ENCODE data around the gene GTF3C2. TPM values are rescaled to one million over a fixed set of nuclear protein-coding genes. Genes with fewer than 3 reads are reported as not detected.

Gene GTF3C2
- total and polyA plus RNA-seq, 2 of the 13 experiments (the other 11 are each of a cell fraction or from before 2014, with no cell fraction given), result 77.5 to 130 TPM

DNA sequence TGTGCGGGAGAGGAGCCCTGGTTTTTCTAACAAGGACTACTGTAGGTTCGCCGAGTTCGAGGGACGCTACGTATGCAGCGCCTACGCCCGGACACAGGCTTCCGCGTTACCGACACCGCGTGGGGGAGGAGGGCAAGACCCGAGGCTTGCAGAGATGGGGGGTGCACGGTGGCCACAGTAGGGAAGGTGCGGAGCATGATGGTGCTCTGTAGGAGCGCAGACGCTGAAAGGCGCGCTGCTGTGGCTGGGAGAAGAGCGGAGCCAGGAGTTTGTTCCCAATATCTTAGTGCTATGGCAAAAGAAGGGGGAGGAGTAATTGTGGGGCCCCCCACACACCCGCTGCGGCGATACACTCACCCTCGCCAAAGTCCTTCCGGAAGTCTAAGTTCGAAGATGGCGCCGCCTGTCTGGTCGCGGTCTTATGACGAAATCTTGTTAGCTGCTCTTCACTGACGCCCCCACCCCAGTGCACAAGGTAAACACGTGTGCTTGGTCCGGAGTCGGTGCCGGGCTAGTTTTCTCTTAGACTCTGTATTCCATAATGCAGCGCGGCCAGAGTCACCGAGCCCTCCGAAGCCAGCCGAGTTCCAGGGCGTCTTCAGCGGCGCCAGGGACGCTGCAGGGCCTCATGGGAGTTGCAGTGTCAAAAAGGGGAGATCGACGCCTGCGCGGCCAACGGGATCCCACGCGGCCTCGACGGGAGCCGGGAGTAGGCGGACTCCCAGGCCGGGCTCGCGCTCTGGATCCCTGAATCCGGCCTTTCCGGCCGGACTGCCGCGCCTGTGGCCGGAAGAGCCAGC lies at the start of gene GTF3C2 (continued):
- TF ChIP-seq, protein P1, sequence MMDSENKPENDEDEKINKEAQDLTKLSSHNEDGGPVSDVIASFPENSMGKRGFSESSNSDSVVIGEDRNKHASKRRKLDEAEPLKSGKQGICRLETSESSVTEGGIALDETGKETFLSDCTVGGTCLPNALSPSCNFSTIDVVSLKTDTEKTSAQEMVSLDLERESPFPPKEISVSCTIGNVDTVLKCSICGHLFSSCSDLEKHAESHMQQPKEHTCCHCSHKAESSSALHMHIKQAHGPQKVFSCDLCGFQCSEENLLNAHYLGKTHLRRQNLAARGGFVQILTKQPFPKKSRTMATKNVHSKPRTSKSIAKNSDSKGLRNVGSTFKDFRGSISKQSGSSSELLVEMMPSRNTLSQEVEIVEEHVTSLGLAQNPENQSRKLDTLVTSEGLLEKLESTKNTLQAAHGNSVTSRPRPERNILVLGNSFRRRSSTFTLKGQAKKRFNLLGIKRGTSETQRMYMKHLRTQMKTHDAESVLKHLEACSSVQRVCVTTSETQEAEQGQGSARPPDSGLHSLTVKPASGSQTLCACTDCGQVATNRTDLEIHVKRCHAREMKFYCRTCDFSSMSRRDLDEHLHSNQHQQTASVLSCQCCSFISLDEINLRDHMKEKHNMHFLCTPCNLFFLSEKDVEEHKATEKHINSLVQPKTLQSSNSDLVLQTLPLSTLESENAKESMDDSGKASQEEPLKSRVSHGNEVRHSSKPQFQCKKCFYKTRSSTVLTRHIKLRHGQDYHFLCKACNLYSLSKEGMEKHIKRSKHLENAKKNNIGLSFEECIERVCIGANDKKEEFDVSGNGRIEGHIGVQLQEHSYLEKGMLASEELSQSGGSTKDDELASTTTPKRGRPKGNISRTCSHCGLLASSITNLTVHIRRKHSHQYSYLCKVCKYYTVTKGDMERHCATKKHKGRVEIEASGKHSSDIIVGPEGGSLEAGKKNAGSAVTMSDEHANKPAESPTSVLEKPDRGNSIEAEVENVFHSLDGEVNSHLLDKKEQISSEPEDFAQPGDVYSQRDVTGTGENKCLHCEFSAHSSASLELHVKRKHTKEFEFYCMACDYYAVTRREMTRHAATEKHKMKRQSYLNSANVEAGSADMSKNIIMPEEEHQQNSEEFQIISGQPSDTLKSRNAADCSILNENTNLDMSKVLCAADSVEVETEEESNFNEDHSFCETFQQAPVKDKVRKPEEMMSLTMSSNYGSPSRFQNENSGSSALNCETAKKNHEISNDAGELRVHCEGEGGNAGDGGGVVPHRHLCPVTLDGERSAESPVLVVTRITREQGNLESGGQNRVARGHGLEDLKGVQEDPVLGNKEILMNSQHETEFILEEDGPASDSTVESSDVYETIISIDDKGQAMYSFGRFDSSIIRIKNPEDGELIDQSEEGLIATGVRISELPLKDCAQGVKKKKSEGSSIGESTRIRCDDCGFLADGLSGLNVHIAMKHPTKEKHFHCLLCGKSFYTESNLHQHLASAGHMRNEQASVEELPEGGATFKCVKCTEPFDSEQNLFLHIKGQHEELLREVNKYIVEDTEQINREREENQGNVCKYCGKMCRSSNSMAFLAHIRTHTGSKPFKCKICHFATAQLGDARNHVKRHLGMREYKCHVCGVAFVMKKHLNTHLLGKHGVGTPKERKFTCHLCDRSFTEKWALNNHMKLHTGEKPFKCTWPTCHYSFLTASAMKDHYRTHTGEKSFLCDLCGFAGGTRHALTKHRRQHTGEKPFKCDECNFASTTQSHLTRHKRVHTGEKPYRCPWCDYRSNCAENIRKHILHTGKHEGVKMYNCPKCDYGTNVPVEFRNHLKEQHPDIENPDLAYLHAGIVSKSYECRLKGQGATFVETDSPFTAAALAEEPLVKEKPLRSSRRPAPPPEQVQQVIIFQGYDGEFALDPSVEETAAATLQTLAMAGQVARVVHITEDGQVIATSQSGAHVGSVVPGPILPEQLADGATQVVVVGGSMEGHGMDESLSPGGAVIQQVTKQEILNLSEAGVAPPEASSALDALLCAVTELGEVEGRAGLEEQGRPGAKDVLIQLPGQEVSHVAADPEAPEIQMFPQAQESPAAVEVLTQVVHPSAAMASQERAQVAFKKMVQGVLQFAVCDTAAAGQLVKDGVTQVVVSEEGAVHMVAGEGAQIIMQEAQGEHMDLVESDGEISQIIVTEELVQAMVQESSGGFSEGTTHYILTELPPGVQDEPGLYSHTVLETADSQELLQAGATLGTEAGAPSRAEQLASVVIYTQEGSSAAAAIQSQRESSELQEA (CRISPR knock-in tag; IDR thresholded peaks at IDR 0.05; ENCODE audit: not compliant biosample characterization), result peak; percentile 61
- peak; percentile 94 for TF ChIP-seq MYPOP (CRISPR knock-in tag; IDR thresholded peaks at IDR 0.05)
- no peak for TF ChIP-seq TRIM24 (CRISPR knock-in tag; IDR thresholded peaks at IDR 0.05)
- peak; percentile 97 for TF ChIP-seq KDM5A (IDR thresholded peaks at IDR 0.05; ENCODE audit: borderline replicate concordance, low read length)
- TF ChIP-seq TCF7L2 (IDR thresholded peaks at IDR 0.05; ENCODE audit: low read depth, low read length), result no peak
- TF ChIP-seq PAXIP1 (CRISPR knock-in tag; conservative IDR thresholded peaks at IDR 0.05), result peak; percentile 63; the same call in 1 of the 2 replicates
- peak; percentile 58 to 60 for TF ChIP-seq POLR2A (IDR thresholded peaks at IDR 0.05; ENCODE audit: insufficient read depth in 1 of 2, low read depth in 2 of 2, low read length in 2 of 2)
- peak; percentile 57; the same call in 1 of the 2 replicates for TF ChIP-seq NFATC3 (CRISPR knock-in tag; IDR thresholded peaks at IDR 0.05)
- peak; percentile 53; the same call in 1 of the 2 replicates for TF ChIP-seq THRA (CRISPR knock-in tag; IDR thresholded peaks at IDR 0.05; ENCODE audit: borderline replicate concordance)
- peak; percentile 95 for TF ChIP-seq DNMT3B (CRISPR knock-in tag; conservative IDR thresholded peaks at IDR 0.05)
- TF ChIP-seq, protein P2, sequence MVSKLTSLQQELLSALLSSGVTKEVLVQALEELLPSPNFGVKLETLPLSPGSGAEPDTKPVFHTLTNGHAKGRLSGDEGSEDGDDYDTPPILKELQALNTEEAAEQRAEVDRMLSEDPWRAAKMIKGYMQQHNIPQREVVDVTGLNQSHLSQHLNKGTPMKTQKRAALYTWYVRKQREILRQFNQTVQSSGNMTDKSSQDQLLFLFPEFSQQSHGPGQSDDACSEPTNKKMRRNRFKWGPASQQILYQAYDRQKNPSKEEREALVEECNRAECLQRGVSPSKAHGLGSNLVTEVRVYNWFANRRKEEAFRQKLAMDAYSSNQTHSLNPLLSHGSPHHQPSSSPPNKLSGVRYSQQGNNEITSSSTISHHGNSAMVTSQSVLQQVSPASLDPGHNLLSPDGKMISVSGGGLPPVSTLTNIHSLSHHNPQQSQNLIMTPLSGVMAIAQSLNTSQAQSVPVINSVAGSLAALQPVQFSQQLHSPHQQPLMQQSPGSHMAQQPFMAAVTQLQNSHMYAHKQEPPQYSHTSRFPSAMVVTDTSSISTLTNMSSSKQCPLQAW (CRISPR knock-in tag; IDR thresholded peaks at IDR 0.05), result peak; percentile 84
- peak; percentile 36 for TF ChIP-seq BHLHE40 (IDR thresholded peaks at IDR 0.05; ENCODE audit: low read length)
